SU-DHL-6 (cell line): Measurements from ENCODE around the gene PDXP.

Experiments used
- H2AFZ ChIP-seq: fragments of 200-600 bp; sonication (generic); 2 replicates; pipeline ENCODE4 v1.6.1; 2014; ENCODE audit warnings: low read depth, mild to moderate bottlenecking, moderate library complexity, mixed read lengths, antibody characterized with exemption, low read length; ENCODE audit not compliant: severe bottlenecking
- H3F3A ChIP-seq: fragments of 200-600 bp; shearing (Covaris generic); 2 replicates; pipeline ENCODE4 v1.6.0; 2016; ENCODE audit warnings: antibody characterized with exemption, mild to moderate bottlenecking; ENCODE audit not compliant: insufficient read depth
- H3K27ac ChIP-seq: fragments of 200-600 bp; sonication (generic); 2 replicates; pipeline ENCODE4 v1.5.1; 2016; ENCODE audit warnings: low read depth, mild to moderate bottlenecking, low read length, moderate library complexity, mixed read lengths
- H3K27me3 ChIP-seq: fragments of 200-600 bp; sonication (generic), shearing (Covaris generic); 2 replicates; pipeline ENCODE4 v1.6.0; 2014; ENCODE audit warnings: mild to moderate bottlenecking, low read length
- H3K36me3 ChIP-seq: fragments of 200-600 bp; sonication (generic); 2 replicates; pipeline ENCODE4 v1.6.1; 2014; ENCODE audit warnings: mild to moderate bottlenecking, low read length, mixed read lengths
- H3K4me2 ChIP-seq: fragments of 300-600, 200-600 bp; shearing (Covaris generic), sonication (generic); 2 replicates; pipeline ENCODE4 v1.6.0; 2014; ENCODE audit warnings: low read length, low read depth, mild to moderate bottlenecking; ENCODE audit not compliant: poor library complexity, severe bottlenecking
- H3K4me3 ChIP-seq: fragments of 200-600 bp; sonication (generic); 2 replicates; pipeline ENCODE4 v1.5.1; 2014; ENCODE audit warnings: antibody characterized with exemption, low read length, mild to moderate bottlenecking, mixed read lengths; ENCODE audit not compliant: insufficient read depth, poor library complexity, severe bottlenecking
- H3K79me2 ChIP-seq: fragments of 200-600 bp; sonication (generic); 2 replicates; pipeline ENCODE4 v1.6.1; 2014; ENCODE audit warnings: mild to moderate bottlenecking, low read length, moderate library complexity; ENCODE audit not compliant: insufficient read depth
- H3K9ac ChIP-seq: fragments of 200-600 bp; sonication (generic); 2 replicates; pipeline ENCODE4 v1.7.0; 2014; ENCODE audit warnings: mild to moderate bottlenecking, low read length
- H3K9me2 ChIP-seq: fragments of 200-600 bp; sonication (generic); replicated peaks from 2 replicates; pipeline ENCODE4 v1.6.1; 2014; ENCODE audit warnings: low read length; ENCODE audit not compliant: insufficient read depth
- H3K9me3 ChIP-seq: fragments of 200-600 bp; sonication (generic); 2 replicates; pipeline ENCODE4 v1.6.1; 2014; ENCODE audit warnings: low read length, mixed read lengths; ENCODE audit not compliant: insufficient read depth
- H4K20me1 ChIP-seq: fragments of 200-600 bp; sonication (generic); 2 replicates; pipeline ENCODE4 v1.6.1; 2014; ENCODE audit warnings: low read depth, mild to moderate bottlenecking, antibody characterized with exemption, low read length, moderate library complexity, mixed read lengths
- EZH2phosphoT487 ChIP-seq: fragments of 200-600 bp; sonication (generic), shearing (Covaris generic); conservative IDR thresholded peaks from 2 replicates; pipeline ENCODE4 v1.6.1; 2018; ENCODE audit warnings: mild to moderate bottlenecking, antibody characterized with exemption, low read length, moderate library complexity, mixed read lengths
- TF ChIP-seq, protein P1 (sequence below): fragments of 200-600 bp; sonication (generic); IDR thresholded peaks from one replicate; pipeline ENCODE4 v1.5.1; 2017; ENCODE audit warnings: antibody characterized with exemption, mild to moderate bottlenecking, low read length, moderate library complexity; ENCODE audit not compliant: insufficient read depth, poor library complexity, severe bottlenecking

The PDXP gene

DNA sequence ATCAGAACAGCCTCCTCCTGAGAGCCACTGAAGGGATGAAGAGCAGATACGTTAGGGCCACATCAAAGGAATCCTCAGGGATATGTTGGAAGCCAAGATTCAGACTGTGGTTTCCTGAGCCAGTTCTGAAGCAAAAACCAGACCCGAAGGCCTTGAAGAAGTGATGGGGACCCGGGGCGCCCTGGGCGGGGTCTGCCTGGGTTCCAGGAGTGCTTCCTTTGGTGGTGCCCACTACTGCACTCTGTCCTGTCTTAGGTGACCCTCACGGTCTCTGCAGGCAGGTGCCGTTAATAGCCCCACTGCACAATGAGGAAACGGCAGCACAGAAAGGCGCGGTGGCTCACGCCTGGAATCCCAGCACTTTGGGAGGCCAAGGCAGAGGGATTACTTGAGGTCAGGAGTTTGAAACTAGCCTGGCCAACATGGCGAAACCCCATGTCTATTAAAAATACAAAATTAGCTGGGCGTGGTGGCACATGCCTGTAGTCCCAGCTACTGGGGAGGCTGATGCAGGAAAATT, 31.9 kb upstream of the PDXP start:
- Histone ChIP-seq H3K27me3 (no peaks in the 10 kb centered on the region), H3K9ac (peak overlapping the region; percentile 46), H2AFZ (no peak overlapping the region), H3K9me2 (no peaks in the 10 kb centered on the region), H3K36me3 (no peaks in the 10 kb centered on the region), H3K79me2 (no peaks in the 10 kb centered on the region), H3K27ac (peak overlapping the region; percentile 85), H3K4me2 (peak overlapping the region; percentile 38), H4K20me1 (no peaks in the 10 kb centered on the region), H3K9me3 (no peaks in the 10 kb centered on the region), H3K4me3 (no peak overlapping the region), H3F3A (peaks cover 16% of the 10 kb centered on the region)
- TF ChIP-seq, protein P1, sequence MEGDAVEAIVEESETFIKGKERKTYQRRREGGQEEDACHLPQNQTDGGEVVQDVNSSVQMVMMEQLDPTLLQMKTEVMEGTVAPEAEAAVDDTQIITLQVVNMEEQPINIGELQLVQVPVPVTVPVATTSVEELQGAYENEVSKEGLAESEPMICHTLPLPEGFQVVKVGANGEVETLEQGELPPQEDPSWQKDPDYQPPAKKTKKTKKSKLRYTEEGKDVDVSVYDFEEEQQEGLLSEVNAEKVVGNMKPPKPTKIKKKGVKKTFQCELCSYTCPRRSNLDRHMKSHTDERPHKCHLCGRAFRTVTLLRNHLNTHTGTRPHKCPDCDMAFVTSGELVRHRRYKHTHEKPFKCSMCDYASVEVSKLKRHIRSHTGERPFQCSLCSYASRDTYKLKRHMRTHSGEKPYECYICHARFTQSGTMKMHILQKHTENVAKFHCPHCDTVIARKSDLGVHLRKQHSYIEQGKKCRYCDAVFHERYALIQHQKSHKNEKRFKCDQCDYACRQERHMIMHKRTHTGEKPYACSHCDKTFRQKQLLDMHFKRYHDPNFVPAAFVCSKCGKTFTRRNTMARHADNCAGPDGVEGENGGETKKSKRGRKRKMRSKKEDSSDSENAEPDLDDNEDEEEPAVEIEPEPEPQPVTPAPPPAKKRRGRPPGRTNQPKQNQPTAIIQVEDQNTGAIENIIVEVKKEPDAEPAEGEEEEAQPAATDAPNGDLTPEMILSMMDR = no peak
- TF ChIP-seq EZH2phosphoT487 = no peak

DNA sequence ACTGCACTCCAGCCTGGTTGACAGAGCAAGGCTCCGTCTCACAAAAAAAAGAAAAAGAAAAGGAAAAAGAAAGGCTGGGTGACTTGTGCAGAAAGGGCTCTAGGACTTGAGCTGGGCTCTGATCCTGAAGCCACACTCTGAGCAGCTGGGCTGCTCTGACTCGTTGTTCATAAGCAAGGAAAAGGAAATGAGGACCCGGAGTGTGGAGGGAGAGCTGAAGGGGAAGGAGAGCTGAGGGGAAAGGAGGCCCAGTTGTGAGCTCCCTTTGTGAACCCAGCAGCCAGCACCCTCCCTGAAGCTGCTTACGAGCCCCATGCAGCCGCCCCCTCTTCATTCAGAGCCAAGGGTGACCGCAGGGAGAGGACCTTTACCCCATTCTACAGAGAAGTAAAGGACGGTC, 31.4 kb upstream of the PDXP start:
- H3K36me3 ChIP-seq = no peaks in the 10 kb centered on the region
- no peaks in the 10 kb centered on the region for H4K20me1 ChIP-seq
- H3F3A ChIP-seq = peaks cover 16% of the 10 kb centered on the region
- H3K27ac ChIP-seq = peak overlapping the region; percentile 85
- H3K4me2 ChIP-seq = peak overlapping the region; percentile 38
- no peaks in the 10 kb centered on the region for H3K79me2 ChIP-seq
- no peaks in the 10 kb centered on the region for H3K27me3 ChIP-seq
- H3K9ac ChIP-seq = peak overlapping the region; percentile 46
- no peak overlapping the region for H2AFZ ChIP-seq
- TF ChIP-seq, protein P1 = no peak
- no peak for TF ChIP-seq EZH2phosphoT487
- no peaks in the 10 kb centered on the region for H3K9me3 ChIP-seq
- H3K4me3 ChIP-seq = no peak overlapping the region
- H3K9me2 ChIP-seq = no peaks in the 10 kb centered on the region

DNA sequence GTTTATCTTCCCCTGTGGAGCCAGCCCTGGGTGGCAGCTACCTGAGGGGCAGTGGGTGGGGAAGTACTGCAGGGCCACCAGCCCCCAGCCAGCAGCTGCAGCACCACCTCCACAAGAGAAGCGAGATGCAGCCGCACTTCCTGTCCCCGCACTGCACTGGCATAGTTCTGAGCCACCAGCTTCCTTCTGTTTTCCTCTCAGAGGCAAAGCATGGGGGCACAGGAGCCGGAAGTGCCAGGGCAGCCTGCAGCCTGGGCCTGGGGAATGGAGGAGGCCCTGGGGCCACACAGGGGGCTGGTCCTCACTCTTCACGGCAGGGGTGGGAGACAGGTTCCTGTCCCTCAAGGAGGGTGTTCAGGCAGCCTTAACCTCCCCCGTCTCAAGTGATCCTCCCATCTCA, 31.0 kb upstream of the PDXP start:
- peak overlapping the region; percentile 85 for H3K27ac ChIP-seq
- H3K79me2 ChIP-seq = no peaks in the 10 kb centered on the region
- peaks cover 16% of the 10 kb centered on the region for H3F3A ChIP-seq
- no peaks in the 10 kb centered on the region for H3K36me3 ChIP-seq
- peak overlapping the region; percentile 38 for H3K4me2 ChIP-seq
- no peaks in the 10 kb centered on the region for H3K27me3 ChIP-seq
- no peak overlapping the region for H2AFZ ChIP-seq
- no peak overlapping the region for H3K4me3 ChIP-seq
- TF ChIP-seq, protein P1 = no peak
- no peak for TF ChIP-seq EZH2phosphoT487
- H3K9me2 ChIP-seq = no peaks in the 10 kb centered on the region
- H4K20me1 ChIP-seq = no peaks in the 10 kb centered on the region
- no peaks in the 10 kb centered on the region for H3K9me3 ChIP-seq
- H3K9ac ChIP-seq = peak overlapping the region; percentile 46
